CD4-positive, alpha-beta T cell treated with Interleukin-4 for 1 hour (primary cell): ENCODE results near the gene RSPH10B2.
"Not testable (repeated sequence)": the region's sequence is repeated elsewhere in the genome, so short reads cannot be mapped to it uniquely, and the experiment has no call there.

Experiments used
- DNase-seq, 2 donors: peaks; one replicate each; pipeline ENCODE4 v3.0.0-alpha.2; 2020 to 2022

Gene RSPH10B2

GRCh38 chr7:6792113-6792872, 38.4 kb downstream of the RSPH10B2 start:
- not testable (repeated sequence) for DNase-seq

GRCh38 chr7:6794276-6794675, 40.4 kb downstream of the RSPH10B2 start:
- DNase-seq = not testable (repeated sequence)

- not testable (repeated sequence) for DNase-seq
Measured at GRCh38 chr7:6797218-6797617, 43.3 kb downstream of the RSPH10B2 start.

GRCh38 chr7:6798047-6798446, 44.1 kb downstream of the RSPH10B2 start:
- not testable (repeated sequence) for DNase-seq

GRCh38 chr7:6799887-6800286, 46.0 kb downstream of the RSPH10B2 start:
- DNase-seq = not testable (repeated sequence)

GRCh38 chr7:6800331-6800730, 46.4 kb downstream of the RSPH10B2 start:
- not testable (repeated sequence) for DNase-seq

- not testable (repeated sequence) for DNase-seq
Measured at GRCh38 chr7:6807393-6807918, 53.6 kb downstream of the RSPH10B2 start.

- DNase-seq = not testable (repeated sequence)
Measured at GRCh38 chr7:6807959-6808358, 54.1 kb downstream of the RSPH10B2 start.

GRCh38 chr7:6813011-6813410, 59.1 kb downstream of the RSPH10B2 start:
- DNase-seq = not testable (repeated sequence)

- DNase-seq = not testable (repeated sequence)
Measured at GRCh38 chr7:6815470-6815869, 61.6 kb downstream of the RSPH10B2 start.

- DNase-seq = not testable (repeated sequence)
Measured at GRCh38 chr7:6821622-6822021, 67.7 kb downstream of the RSPH10B2 start.

GRCh38 chr7:6825236-6826125, 71.6 kb downstream of the RSPH10B2 start:
- peak in 1 of 2 donors; percentile 17 for DNase-seq

GRCh38 chr7:6826151-6826550, 72.2 kb downstream of the RSPH10B2 start, which contains the start of gene CCZ1B:
TSS of gene CCZ1B (minus strand) at chr7:6826275. CDS start at chr7:6826197, 78 bp downstream.
- peak; percentile 85 to 86 for DNase-seq

- not testable (repeated sequence) for DNase-seq
Measured at GRCh38 chr7:6827180-6827579, 73.3 kb downstream of the RSPH10B2 start.

GRCh38 chr7:6829616-6830015, 75.7 kb downstream of the RSPH10B2 start:
- not testable (repeated sequence) for DNase-seq

GRCh38 chr7:6830026-6830425, 76.1 kb downstream of the RSPH10B2 start:
- not testable (repeated sequence) for DNase-seq

- DNase-seq = no peak
Measured at GRCh38 chr7:6831018-6831725, 77.3 kb downstream of the RSPH10B2 start.

GRCh38 chr7:6833636-6834035, 79.7 kb downstream of the RSPH10B2 start:
- no peak for DNase-seq

GRCh38 chr7:6835521-6835920, 81.6 kb downstream of the RSPH10B2 start:
- not testable (repeated sequence) for DNase-seq

GRCh38 chr7:6837081-6837480, 83.2 kb downstream of the RSPH10B2 start:
- not testable (repeated sequence) for DNase-seq

- DNase-seq = not testable (repeated sequence)
Measured at GRCh38 chr7:6842278-6842921, 88.5 kb downstream of the RSPH10B2 start.

- DNase-seq = not testable (repeated sequence)
Measured at GRCh38 chr7:6843092-6843491, 89.2 kb downstream of the RSPH10B2 start.
